Jurkat, Clone E6-1 (cell line): Measurements from ENCODE around the gene MRPL51.
"Not testable (repeated sequence)": the region's sequence is repeated elsewhere in the genome, so short reads cannot be mapped to it uniquely, and the experiment has no call there.

Source experiments
- DNase-seq: peaks from one replicate; pipeline ENCODE4 v3.0.0-alpha.2; 2011; ENCODE audit warnings: low read depth, low spot score
- H3K4me3 ChIP-seq: 2 replicates; pipeline ENCODE4 v1.5.1; 2011; ENCODE audit warnings: mild to moderate bottlenecking, low read length, control low read depth, moderate library complexity

Gene MRPL51

GRCh38 chr12:6532927-6533652, 40.0 kb upstream of the MRPL51 start:
- H3K4me3 ChIP-seq = peak overlapping the region; percentile 95
- DNase-seq = peak; percentile 54

DNA sequence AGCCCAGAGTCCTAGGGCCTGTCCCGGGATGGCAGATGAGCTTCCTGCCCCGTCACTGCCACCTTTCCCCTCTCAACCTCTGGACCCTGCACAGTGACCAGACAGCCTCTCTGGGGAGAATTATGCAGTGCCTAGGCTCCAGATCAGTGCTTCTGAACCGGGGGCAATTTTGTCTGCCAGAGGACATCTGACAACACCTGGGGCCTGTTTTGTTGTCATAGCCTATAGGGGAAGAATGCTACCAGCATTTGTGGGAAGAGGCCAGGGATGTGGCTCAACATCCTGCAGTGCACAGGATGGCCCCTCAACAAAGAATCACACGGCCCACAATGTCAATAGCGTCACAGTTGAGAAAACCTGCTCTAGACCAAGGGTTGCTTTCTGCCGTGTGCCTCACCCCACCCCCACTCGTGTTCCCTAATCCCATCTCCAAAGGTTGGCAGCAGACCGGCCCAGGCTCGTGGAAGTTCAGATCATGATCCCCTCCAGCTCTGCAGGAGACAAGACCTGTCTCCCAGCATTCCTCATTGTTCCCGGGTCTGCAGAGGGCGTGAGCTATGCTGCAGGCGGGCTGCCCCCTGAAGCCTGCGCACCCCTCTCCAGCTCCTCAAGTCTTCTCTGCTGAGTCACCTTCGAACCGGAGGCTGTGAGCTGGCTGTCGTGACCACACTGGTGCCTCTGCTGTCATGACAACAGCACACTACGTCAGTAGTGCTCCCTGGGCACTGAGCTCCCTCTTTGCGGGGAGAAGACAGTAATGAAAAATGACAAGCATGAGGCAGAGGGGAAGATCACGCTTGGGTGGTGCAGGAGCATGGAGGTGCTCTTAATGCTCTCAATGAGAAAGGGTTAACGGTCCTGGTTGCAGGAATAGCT, 39.2 kb upstream of the MRPL51 start:
- H3K4me3 ChIP-seq = peak overlapping the region; percentile 95
- DNase-seq = peak; percentile 84

DNA sequence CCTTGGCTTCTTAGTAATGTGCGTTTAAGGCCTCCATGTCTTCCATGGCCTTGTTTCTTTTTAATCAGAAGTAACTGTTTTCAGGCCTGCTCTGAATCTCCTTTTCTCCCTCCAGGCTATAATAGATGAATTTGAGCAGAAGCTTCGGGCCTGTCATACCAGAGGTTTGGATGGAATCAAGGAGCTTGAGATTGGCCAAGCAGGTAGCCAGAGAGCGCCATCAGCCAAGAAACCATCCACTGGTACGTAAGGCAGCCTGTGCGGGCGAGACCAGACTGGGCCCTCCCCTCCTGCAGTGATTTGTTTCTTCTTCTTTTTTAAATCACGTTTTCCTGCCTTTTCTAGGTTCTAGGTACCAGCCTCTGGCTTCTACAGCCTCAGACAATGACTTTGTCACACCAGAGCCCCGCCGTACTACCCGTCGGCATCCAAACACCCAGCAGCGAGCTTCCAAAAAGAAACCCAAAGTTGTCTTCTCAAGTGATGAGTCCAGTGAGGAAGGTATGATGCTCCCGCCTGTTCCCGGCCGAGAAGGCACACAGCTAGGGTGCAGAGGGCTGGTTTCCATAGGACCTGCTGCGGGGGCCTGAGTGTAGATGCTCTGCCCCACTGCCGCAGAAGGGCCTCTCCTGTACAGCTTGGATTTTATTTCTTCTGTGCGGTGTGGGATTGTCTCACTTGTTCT, 37.7 kb upstream of the MRPL51 start:
- H3K4me3 ChIP-seq = no peak overlapping the region
- no peak for DNase-seq

GRCh38 chr12:6529291-6529737, 36.3 kb upstream of the MRPL51 start:
- no peak overlapping the region for H3K4me3 ChIP-seq
- DNase-seq = no peak

- no peak overlapping the region for H3K4me3 ChIP-seq
- no peak for DNase-seq
Measured at GRCh38 chr12:6528539-6529235, 35.6 kb upstream of the MRPL51 start.

- no peak for DNase-seq
- no peak overlapping the region for H3K4me3 ChIP-seq
Measured at GRCh38 chr12:6527711-6528110, 34.6 kb upstream of the MRPL51 start.

DNA sequence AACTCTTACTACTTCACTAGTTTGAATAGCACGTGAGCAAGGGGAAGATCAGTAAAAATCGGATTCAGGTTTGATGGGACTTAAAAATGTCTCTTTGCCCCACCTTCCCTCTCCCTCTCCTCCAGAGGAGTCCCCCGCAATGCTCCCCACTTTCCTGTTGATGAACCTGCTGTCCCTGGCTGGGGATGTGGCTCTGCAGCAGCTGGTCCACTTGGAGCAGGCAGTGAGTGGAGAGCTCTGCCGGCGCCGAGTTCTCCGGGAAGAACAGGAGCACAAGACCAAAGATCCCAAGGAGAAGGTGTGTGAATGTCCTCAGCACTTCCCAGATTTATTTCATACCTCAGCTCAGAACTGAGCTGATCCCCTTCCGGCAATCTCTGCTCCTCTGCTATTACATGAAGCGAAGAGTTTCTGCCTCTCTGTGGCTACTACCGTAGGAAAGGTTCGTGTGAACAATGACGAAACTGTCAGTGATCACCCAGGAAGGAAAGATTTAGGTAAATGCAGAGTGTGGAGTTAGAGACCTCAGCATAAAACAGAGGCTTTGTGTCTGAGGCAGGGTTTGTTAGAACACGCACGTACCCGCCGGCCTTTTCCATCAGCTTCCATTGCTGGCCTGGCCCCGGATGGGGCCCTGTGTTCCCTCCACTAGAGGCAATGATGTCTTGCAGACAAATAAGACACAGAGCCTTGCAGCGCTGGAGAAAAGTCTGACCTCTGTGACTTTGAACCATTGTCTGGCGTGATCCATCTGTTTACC, 33.9 kb upstream of the MRPL51 start:
- H3K4me3 ChIP-seq = no peak overlapping the region
- DNase-seq = no peak

DNA sequence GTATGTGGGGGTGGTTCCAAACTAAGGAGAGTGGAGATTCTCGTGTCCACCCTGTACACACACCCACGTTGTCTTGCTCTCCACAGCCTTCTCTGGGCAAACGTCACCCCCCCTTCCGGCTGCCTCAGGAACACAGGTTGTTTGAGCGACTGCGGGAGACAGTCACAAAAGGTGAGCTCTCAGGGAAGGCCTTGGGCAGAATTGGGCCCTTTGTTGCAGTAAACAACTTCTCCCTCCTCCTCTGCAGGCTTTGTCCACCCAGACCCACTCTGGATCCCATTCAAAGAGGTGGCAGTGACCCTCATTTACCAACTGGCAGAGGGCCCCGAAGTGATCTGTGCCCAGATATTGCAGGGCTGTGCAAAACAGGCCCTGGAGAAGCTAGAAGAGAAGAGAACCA, 33.1 kb upstream of the MRPL51 start:
- no peak for DNase-seq
- H3K4me3 ChIP-seq = no peak overlapping the region

GRCh38 chr12:6524648-6525047, 31.6 kb upstream of the MRPL51 start:
- no peak for DNase-seq
- no peak overlapping the region for H3K4me3 ChIP-seq

DNA sequence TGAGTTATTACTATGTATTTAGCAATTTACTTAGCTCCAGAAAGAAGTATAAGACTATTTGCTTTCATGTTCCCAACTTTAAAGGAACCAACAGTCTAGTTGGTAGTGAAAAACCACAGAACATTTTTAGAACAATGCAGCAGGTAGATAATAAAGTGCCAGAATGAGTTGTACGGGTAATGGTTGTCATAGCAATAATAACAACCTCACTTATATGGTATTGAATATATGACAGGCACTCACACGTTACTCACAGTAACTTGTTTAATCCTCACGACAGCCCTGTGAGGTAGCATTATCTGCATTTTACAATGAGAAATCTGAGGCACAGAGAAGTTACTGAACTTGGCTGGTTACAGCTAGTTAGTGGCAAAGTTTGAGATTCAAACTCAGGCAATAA, 30.6 kb upstream of the MRPL51 start:
- no peak for DNase-seq
- H3K4me3 ChIP-seq = no peak overlapping the region

GRCh38 chr12:6522193-6522592, 29.1 kb upstream of the MRPL51 start:
- DNase-seq = no peak
- H3K4me3 ChIP-seq = no peak overlapping the region

GRCh38 chr12:6520186-6520585, 27.1 kb upstream of the MRPL51 start:
- no peak overlapping the region for H3K4me3 ChIP-seq
- no peak for DNase-seq

- no peak overlapping the region for H3K4me3 ChIP-seq
- no peak for DNase-seq
Measured at GRCh38 chr12:6508087-6508486, 15.0 kb upstream of the MRPL51 start.

DNA sequence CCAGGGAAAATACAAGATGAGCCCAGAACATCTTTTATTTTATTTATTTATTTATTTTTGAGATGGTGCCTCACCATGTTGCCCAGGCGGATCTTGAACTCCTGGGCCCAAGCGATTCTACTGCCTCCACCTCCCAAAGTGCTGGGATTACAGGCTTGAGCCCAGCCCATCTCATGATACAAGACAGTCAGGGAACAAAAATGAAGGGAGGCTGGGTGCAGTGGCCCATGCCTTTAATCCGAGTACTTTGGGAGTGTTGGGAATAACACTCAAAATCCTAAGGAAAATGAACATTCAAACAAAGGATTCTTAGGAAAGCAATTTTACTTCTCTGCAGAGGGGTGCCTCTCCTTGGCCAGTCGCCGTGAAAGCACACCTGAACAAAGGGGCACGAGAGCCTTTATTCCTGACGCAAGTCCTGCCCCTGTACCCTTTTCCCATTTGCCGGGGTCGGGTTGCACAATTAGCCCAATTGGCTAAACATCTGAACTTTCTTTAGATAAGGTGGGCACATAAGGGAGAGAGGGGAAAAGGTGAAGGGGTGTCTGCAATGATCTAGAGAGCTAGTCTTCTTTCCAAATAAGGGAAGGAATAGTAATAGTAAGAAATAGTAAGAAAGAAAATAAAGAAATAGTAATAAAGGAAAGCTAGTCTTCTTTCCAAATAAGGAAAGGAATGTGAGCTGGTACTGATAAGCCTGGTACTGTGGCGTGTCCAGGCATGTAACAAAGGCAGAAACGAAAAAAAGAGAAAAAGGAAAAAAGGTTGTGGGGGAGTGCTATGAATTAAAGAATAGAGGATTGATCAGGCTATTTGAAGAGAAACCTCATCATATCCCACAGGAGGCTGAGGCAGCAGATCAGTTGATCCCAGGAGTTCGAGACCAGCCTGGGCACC, 14.3 kb upstream of the MRPL51 start:
- H3K4me3 ChIP-seq = no peak overlapping the region
- DNase-seq = no peak

DNA sequence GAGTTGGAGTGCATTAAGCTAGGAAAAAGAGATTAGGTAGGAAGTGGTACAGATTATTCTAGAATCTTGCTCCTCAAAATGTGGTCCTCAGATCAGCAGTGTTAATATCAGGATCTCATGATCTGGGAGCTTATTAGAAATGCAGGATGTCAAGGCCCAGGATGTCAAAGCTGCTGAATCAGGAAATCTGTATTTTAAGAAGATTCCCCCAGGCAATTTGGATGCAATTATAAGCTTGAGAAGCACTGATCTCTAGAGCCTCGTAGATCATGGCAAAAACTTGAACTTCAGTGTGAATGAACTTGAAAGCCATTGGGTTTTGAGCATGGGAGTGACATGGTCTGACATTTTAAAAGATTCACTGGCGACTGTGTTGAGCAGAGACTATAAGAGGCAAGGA, 7.4 kb upstream of the MRPL51 start:
- no peak overlapping the region for H3K4me3 ChIP-seq
- DNase-seq = no peak

- not testable (repeated sequence) for DNase-seq, H3K4me3 ChIP-seq
Measured at GRCh38 chr12:6497291-6497690, 4.2 kb upstream of the MRPL51 start.

- peak overlapping the region; percentile 91 for H3K4me3 ChIP-seq
- DNase-seq = no peak
Measured at GRCh38 chr12:6494968-6495367, 1.9 kb upstream of the MRPL51 start.

GRCh38 chr12:6494258-6494743, 1.2 kb upstream of the MRPL51 start:
- peak overlapping the region; percentile 91 for H3K4me3 ChIP-seq

More at GRCh38 chr12:6494258-6494743, 1.2 kb upstream of the MRPL51 start:
- DNase-seq = no peak
